CD14-positive monocyte (primary cell): ENCODE data around the gene RALA. TPM values are rescaled to one million over a fixed set of nuclear protein-coding genes. Genes with fewer than 3 reads are reported as not detected.

Experiments used
- DNase-seq, 3 donors: peaks; one replicate each; pipeline ENCODE4 v3.0.0-alpha.2; 2011 to 2022
- H2AFZ ChIP-seq: 2 replicates; pipeline ENCODE4 v1.6.0; 2012; ENCODE audit warnings: mild to moderate bottlenecking, low read depth, low read length, inconsistent platforms; ENCODE audit not compliant: insufficient read depth, poor library complexity, severe bottlenecking
- H3K27ac ChIP-seq, 2 donors: 1 replicate in 1 of 2; 2 replicates in 1 of 2; pipeline ENCODE4 v1.5.1; 2012 to 2013; ENCODE audit warnings: low read length in 2 of 2, control low read depth in 1 of 2, inconsistent platforms in 1 of 2, low read depth in 1 of 2, mild to moderate bottlenecking in 1 of 2
- H3K27me3 ChIP-seq, 2 donors: one replicate each; pipeline versions ENCODE4 v1.6.0 to v1.6.1; 2011 to 2013; ENCODE audit warnings: low read length in 2 of 2; ENCODE audit not compliant: control insufficient read depth in 2 of 2, insufficient read depth in 2 of 2
- H3K36me3 ChIP-seq, 2 donors: replicated peaks in 1 of 2; 1 replicate in 1 of 2; 2 replicates in 1 of 2; pipeline versions ENCODE4 v1.5.1 to v1.6.1; 2012 to 2013; ENCODE audit warnings: low read length in 2 of 2, control low read depth in 1 of 2, inconsistent platforms in 1 of 2, mild to moderate bottlenecking in 1 of 2; ENCODE audit not compliant: insufficient read depth in 2 of 2, control insufficient read depth in 1 of 2
- H3K4me1 ChIP-seq, 2 donors: 1 replicate in 1 of 2; 2 replicates in 1 of 2; pipeline versions ENCODE4 v1.5.1 to v1.6.1; 2012 to 2013; ENCODE audit warnings: low read length in 2 of 2, control low read depth in 1 of 2, inconsistent platforms in 1 of 2, mild to moderate bottlenecking in 1 of 2, moderate library complexity in 1 of 2; ENCODE audit not compliant: insufficient read depth in 2 of 2, control insufficient read depth in 1 of 2
- H3K4me2 ChIP-seq: replicated peaks from 2 replicates; pipeline ENCODE3; 2012; ENCODE audit warnings: low read length, moderate library complexity, mild to moderate bottlenecking; ENCODE audit not compliant: poor library complexity, severe bottlenecking; ENCODE audit errors: extremely low read depth
- H3K4me3 ChIP-seq, 3 experiments: fragments of 200-600 bp in 1 of 3; sonication (generic) in 1 of 3; replicated peaks in 1 of 3; 1 replicate in 2 of 3; 2 replicates in 1 of 3; pipeline ENCODE4 v1.5.1; 2011 to 2013; ENCODE audit warnings: low read length in 3 of 3, mild to moderate bottlenecking in 3 of 3, control low read depth in 2 of 3, low read depth in 2 of 3, inconsistent platforms in 1 of 3, moderate library complexity in 1 of 3
- H3K79me2 ChIP-seq: 2 replicates; pipeline ENCODE4 v1.6.0; 2012; ENCODE audit warnings: mild to moderate bottlenecking, control low read depth, inconsistent platforms, low read length, moderate library complexity; ENCODE audit not compliant: insufficient read depth
- H3K9ac ChIP-seq: 2 replicates; pipeline ENCODE4 v1.6.0; 2017; ENCODE audit warnings: low read length, mild to moderate bottlenecking; ENCODE audit not compliant: insufficient read depth, poor library complexity, severe bottlenecking
- H3K9me3 ChIP-seq, 2 donors: replicated peaks in 1 of 2; 1 replicate in 1 of 2; 2 replicates in 1 of 2; pipeline versions ENCODE4 v1.5.1 to v1.6.1; 2012 to 2013; ENCODE audit warnings: low read length in 2 of 2, control low read depth in 1 of 2; ENCODE audit not compliant: control insufficient read depth in 1 of 2, insufficient read depth in 1 of 2
- H4K20me1 ChIP-seq: 2 replicates; pipeline ENCODE4 v1.6.0; 2012; ENCODE audit warnings: mild to moderate bottlenecking, low read length, control low read depth, moderate library complexity; ENCODE audit not compliant: insufficient read depth
- H3K27ac Mint-ChIP-seq, 7 donors: one replicate each; pipeline ENCODE4 v1.8.0; 2020; ENCODE audit warnings: mild to moderate bottlenecking in 7 of 7, mixed read lengths in 7 of 7, moderate library complexity in 6 of 7, inconsistent platforms in 2 of 7
- H3K27me3 Mint-ChIP-seq, 3 donors: one replicate each; pipeline ENCODE4 v1.8.0; 2021 to 2022; ENCODE audit warnings: low read depth in 3 of 3, mild to moderate bottlenecking in 3 of 3, mixed read lengths in 3 of 3, moderate library complexity in 3 of 3, inconsistent platforms in 1 of 3
- H3K36me3 Mint-ChIP-seq, 2 donors: one replicate each; pipeline ENCODE4 v1.8.0; 2020; ENCODE audit warnings: mixed read lengths in 2 of 2, inconsistent platforms in 1 of 2, mild to moderate bottlenecking in 1 of 2
- H3K4me1 Mint-ChIP-seq: one replicate; pipeline ENCODE4 v1.8.0; 2020; ENCODE audit warnings: mild to moderate bottlenecking, mixed read lengths
- H3K4me3 Mint-ChIP-seq, 2 donors: one replicate each; pipeline ENCODE4 v1.8.0; 2020; ENCODE audit warnings: mild to moderate bottlenecking in 2 of 2, mixed read lengths in 2 of 2, moderate library complexity in 1 of 2
- H3K9me3 Mint-ChIP-seq, 7 donors: one replicate each; pipeline ENCODE4 v1.8.0; 2020 to 2022; ENCODE audit warnings: mixed read lengths in 7 of 7, mild to moderate bottlenecking in 6 of 7, moderate library complexity in 6 of 7, inconsistent platforms in 2 of 7
- WGBS: methylation state at CpG from one replicate; pipeline ENCODE4 v1.1.5; 2013; ENCODE audit warnings: missing lambda C conversion rate; ENCODE audit not compliant: insufficient coverage; 5-methylcytosine and 5-hydroxymethylcytosine counted together
- intact Hi-C, 2 donors: fragments of 100-400 bp; cut with micrococcal nuclease; formaldehyde crosslinking; loops; one replicate each; pipeline versions ENCODE4 v1.15.0 to v1.15.1; 2023
- polyA plus RNA-seq, 3 donors: library from polyadenylated mRNA; depleted of rRNA in 1 of 3; unstranded in 2 of 3; stranded (reverse) in 1 of 3; fragments of 300-500 nt in 2 of 3; fragments of >200 nt in 1 of 3; fragmentation: Illumina TruSeq in 2 of 3; gene quantifications; 1 replicate in 2 of 3; 2 replicates in 1 of 3; pipeline ENCODE4 v1.2.3, GENCODE V29; 2012 to 2021
- TF ChIP-seq, protein P1 (sequence below): fragments of 200-600 bp; IDR thresholded peaks from one replicate; pipeline ENCODE4 v1.8.0; 2022; ENCODE audit warnings: antibody characterized with exemption, mild to moderate bottlenecking

RALA gene
- polyA plus RNA-seq, 3 donors = 5.9 to 32.0 (median 30.8) TPM

DNA sequence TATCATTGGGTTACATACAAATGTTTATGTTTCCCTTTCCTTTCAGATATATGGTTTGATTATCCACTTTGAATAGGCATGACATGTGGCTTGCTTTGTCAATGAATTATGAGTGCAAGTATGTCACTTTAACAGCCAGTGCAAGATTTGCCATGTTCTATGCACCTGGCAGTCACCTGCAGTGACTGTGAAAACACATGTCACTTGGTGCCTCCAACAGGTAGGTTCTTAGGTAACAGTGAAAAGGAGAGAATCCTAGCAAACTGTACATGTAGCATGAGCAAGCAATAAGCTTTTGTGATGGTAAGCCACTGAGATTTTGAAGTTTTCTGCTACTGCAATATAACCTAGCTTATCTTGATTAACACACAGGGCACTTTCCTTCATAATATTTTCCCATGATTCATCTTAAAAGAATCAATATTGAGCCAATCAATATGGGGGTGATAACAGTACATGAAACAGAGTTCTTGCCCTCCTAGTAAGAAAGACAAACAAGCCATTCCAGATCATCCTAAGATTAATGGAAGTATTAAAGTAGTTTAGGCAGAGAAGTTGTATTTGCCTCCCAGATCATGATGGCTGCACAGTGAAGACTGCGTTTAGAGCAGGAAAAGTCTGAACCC lies 7.9 kb upstream of the RALA start:
- H3K79me2 ChIP-seq = no peaks in the 10 kb centered on the region
- H3K27ac Mint-ChIP-seq = no peak overlapping the region
- H3K4me3 ChIP-seq = no peak overlapping the region
- H3K36me3 Mint-ChIP-seq = no peaks in the 10 kb centered on the region
- no peak overlapping the region for H3K4me2 ChIP-seq
- TF ChIP-seq, protein P1, sequence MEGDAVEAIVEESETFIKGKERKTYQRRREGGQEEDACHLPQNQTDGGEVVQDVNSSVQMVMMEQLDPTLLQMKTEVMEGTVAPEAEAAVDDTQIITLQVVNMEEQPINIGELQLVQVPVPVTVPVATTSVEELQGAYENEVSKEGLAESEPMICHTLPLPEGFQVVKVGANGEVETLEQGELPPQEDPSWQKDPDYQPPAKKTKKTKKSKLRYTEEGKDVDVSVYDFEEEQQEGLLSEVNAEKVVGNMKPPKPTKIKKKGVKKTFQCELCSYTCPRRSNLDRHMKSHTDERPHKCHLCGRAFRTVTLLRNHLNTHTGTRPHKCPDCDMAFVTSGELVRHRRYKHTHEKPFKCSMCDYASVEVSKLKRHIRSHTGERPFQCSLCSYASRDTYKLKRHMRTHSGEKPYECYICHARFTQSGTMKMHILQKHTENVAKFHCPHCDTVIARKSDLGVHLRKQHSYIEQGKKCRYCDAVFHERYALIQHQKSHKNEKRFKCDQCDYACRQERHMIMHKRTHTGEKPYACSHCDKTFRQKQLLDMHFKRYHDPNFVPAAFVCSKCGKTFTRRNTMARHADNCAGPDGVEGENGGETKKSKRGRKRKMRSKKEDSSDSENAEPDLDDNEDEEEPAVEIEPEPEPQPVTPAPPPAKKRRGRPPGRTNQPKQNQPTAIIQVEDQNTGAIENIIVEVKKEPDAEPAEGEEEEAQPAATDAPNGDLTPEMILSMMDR = no peak
- peaks cover 0 to under 1% of the 10 kb centered on the region in 2 donors for H3K4me1 ChIP-seq
- H3K9me3 ChIP-seq = no peaks in the 10 kb centered on the region
- WGBS = no CpG with 5 or more reads among the region's 1 CpG
- no peaks in the 10 kb centered on the region for H4K20me1 ChIP-seq
- no peak overlapping the region for H3K9ac ChIP-seq
- no peak overlapping the region for H3K27ac ChIP-seq
- no peaks in the 10 kb centered on the region for H3K9me3 Mint-ChIP-seq
- DNase-seq = no peak
- no peak overlapping the region for H3K4me3 Mint-ChIP-seq
- H3K4me1 Mint-ChIP-seq = peaks cover under 1% of the 10 kb centered on the region
- H3K36me3 ChIP-seq = no peaks in the 10 kb centered on the region
- H2AFZ ChIP-seq = no peak overlapping the region
- H3K27me3 Mint-ChIP-seq = peaks cover 6 to 15% (median 15%) of the 10 kb centered on the region in 3 donors
- H3K27me3 ChIP-seq = peaks cover 2 to 8% of the 10 kb centered on the region in 2 donors
- intact Hi-C loops = no loop called here

GRCh38 chr7:39616138-39616537 lies 7.2 kb upstream of the RALA start:
- no peaks in the 10 kb centered on the region for H3K9me3 ChIP-seq
- TF ChIP-seq, protein P1 = no peak
- no peaks in the 10 kb centered on the region for H3K36me3 ChIP-seq
- H3K27me3 ChIP-seq = peaks cover 0 to 8% of the 10 kb centered on the region in 2 donors
- Mint-ChIP-seq H3K27ac (no peak overlapping the region), H3K4me3 (no peak overlapping the region), H3K4me1 (peaks cover 4% of the 10 kb centered on the region), H3K9me3 (no peaks in the 10 kb centered on the region), H3K36me3 (no peaks in the 10 kb centered on the region), H3K27me3 (peaks cover 6 to 10% (median 9%) of the 10 kb centered on the region in 3 donors)
- H3K27ac ChIP-seq = no peak overlapping the region
- no peak overlapping the region for H3K4me3 ChIP-seq
- intact Hi-C loops = no loop called here
- H3K4me2 ChIP-seq = no peak overlapping the region
- H4K20me1 ChIP-seq = no peaks in the 10 kb centered on the region
- no peak overlapping the region for H2AFZ ChIP-seq
- DNase-seq = no peak
- no peak overlapping the region for H3K9ac ChIP-seq
- H3K79me2 ChIP-seq = no peaks in the 10 kb centered on the region
- WGBS = no CpG with 5 or more reads among the region's 1 CpG
- no peaks in the 10 kb centered on the region for H3K4me1 ChIP-seq
